Keratinocyte (primary cell): ENCODE results near the gene CX3CR1. TPM values are rescaled to one million over a fixed set of nuclear protein-coding genes. Genes with fewer than 3 reads are reported as not detected.

Source experiments
- DNase-seq: peaks from one replicate; pipeline ENCODE4 v3.0.0-alpha.2; 2011; ENCODE audit warnings: low read depth, missing footprints, low spot score
- FAIRE-seq: peaks from 2 replicates; lab custom pipeline; 2011; peaks lifted over from hg19 to GRCh38; lab: Jason Lieb, UNC
- H2AFZ ChIP-seq: 2 replicates; pipeline ENCODE4 v1.6.0; 2012; ENCODE audit warnings: low read length, control low read depth, inconsistent platforms; ENCODE audit not compliant: control insufficient read depth
- H3K27ac ChIP-seq: 2 replicates; pipeline ENCODE4 v1.5.1; 2011; ENCODE audit warnings: low read length; ENCODE audit not compliant: control insufficient read depth, insufficient read depth
- H3K27me3 ChIP-seq: 3 replicates; pipeline ENCODE4 v1.6.0; 2011; ENCODE audit warnings: low read length; ENCODE audit not compliant: control insufficient read depth, insufficient read depth; ENCODE audit errors: extremely low read depth
- H3K36me3 ChIP-seq, 2 experiments: 2 replicates in 1 of 2; 3 replicates in 1 of 2; pipeline ENCODE4 v1.5.1; 2011; ENCODE audit warnings: low read length in 2 of 2, mild to moderate bottlenecking in 1 of 2; ENCODE audit not compliant: control insufficient read depth in 2 of 2, insufficient read depth in 2 of 2; ENCODE audit errors: extremely low read depth in 1 of 2
- H3K4me1 ChIP-seq: 3 replicates; pipeline ENCODE4 v1.5.1; 2011; ENCODE audit warnings: low read length; ENCODE audit not compliant: control insufficient read depth, insufficient read depth; ENCODE audit errors: extremely low read depth
- H3K4me2 ChIP-seq: 3 replicates; pipeline ENCODE4 v1.6.0; 2011; ENCODE audit warnings: low read depth, low read length; ENCODE audit not compliant: control insufficient read depth, insufficient read depth; ENCODE audit errors: extremely low read depth
- H3K4me3 ChIP-seq, 3 experiments: fragments of 200-600 bp in 1 of 3; sonication (generic) in 1 of 3; 2 replicates in 2 of 3; 3 replicates in 1 of 3; pipeline ENCODE4 v1.5.1; 2011 to 2016; ENCODE audit warnings: low read length in 3 of 3, mild to moderate bottlenecking in 3 of 3, control low read depth in 2 of 3, inconsistent platforms in 1 of 3, low read depth in 1 of 3, mixed read lengths in 1 of 3, mixed run types in 1 of 3, moderate library complexity in 1 of 3; ENCODE audit not compliant: control insufficient read depth in 2 of 3, insufficient read depth in 2 of 3; ENCODE audit errors: extremely low read depth in 1 of 3
- H3K79me2 ChIP-seq: 2 replicates; pipeline ENCODE4 v1.6.0; 2012; ENCODE audit warnings: low read length; ENCODE audit not compliant: control insufficient read depth, insufficient read depth
- H3K9ac ChIP-seq: 3 replicates; pipeline ENCODE4 v1.6.0; 2011; ENCODE audit warnings: low read length; ENCODE audit not compliant: control insufficient read depth, insufficient read depth; ENCODE audit errors: extremely low read depth
- H3K9me1 ChIP-seq: 3 replicates; pipeline ENCODE4 v1.6.0; 2011; ENCODE audit warnings: low read length; ENCODE audit not compliant: control insufficient read depth, insufficient read depth; ENCODE audit errors: extremely low read depth
- H3K9me3 ChIP-seq: 2 replicates; pipeline ENCODE4 v1.5.1; 2012; ENCODE audit warnings: low read depth, low read length; ENCODE audit not compliant: control insufficient read depth
- H4K20me1 ChIP-seq: 3 replicates; pipeline ENCODE4 v1.6.0; 2011; ENCODE audit warnings: low read length; ENCODE audit not compliant: control insufficient read depth, insufficient read depth; ENCODE audit errors: extremely low read depth
- CTCF ChIP-seq, 3 experiments: IDR thresholded peaks in 1 of 3; conservative IDR thresholded peaks in 1 of 3; optimal IDR thresholded peaks in 1 of 3; 2 replicates in 2 of 3; 3 replicates in 1 of 3; pipeline versions ENCODE3 to v1.5.1; 2011; ENCODE audit warnings: low read length in 3 of 3, mild to moderate bottlenecking in 3 of 3, moderate library complexity in 2 of 3, control low read depth in 1 of 3, inconsistent platforms in 1 of 3; ENCODE audit not compliant: insufficient read depth in 2 of 3; ENCODE audit errors: extremely low read depth in 1 of 3
- EZH2 ChIP-seq: IDR thresholded peaks from one replicate; pipeline ENCODE4 v1.6.1; 2012; ENCODE audit warnings: inconsistent platforms, mild to moderate bottlenecking, low read length, moderate library complexity
- dilution Hi-C: fragments of 300-500 bp; cut with MboI; formaldehyde crosslinking; loops from one replicate; pipeline ENCODE4 v1.7.0; 2020; ENCODE audit warnings: low sequenced_read_pairs; ENCODE audit not compliant: extremely low pct_ligation_motif_present
- polyA plus RNA-seq, 5 experiments: library from polyadenylated mRNA; depleted of rRNA in 3 of 5; stranded (reverse) in 3 of 5; stranded (forward) in 1 of 5; unstranded in 1 of 5; fragments of >200 nt; gene quantifications; 1 replicate in 1 of 5; 2 replicates in 3 of 5; 3 replicates in 1 of 5; pipeline versions ENCODE4 v1.2.1 to v1.2.3, GENCODE V29; 2011 to 2012; ENCODE audit warnings: missing spikeins in 2 of 5, low read depth in 1 of 5, low replicate concordance in 1 of 5

CX3CR1 gene
- polyA plus RNA-seq, 1 donor (not counting 4 experiments of a cell fraction or from before 2014, with no cell fraction given) = 0.05 TPM

DNA sequence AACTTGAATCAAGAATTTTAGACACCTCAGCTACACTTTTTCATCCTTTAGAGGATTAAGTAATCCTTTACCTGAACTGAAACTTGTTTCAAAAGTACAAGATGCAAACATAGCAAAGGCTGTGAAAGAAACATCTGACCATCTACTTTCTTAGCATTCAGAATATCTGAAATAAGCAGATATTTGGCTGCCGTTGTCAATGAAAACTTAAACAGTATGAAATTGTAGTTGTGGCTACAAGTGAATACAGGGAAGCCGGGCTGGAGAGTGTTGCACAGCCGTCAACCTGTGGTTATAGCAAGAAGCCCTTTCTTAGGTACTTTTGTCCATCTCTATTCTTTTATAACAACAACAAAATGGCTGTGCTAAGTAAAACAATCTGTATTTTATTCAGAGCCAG lies 6.9 kb upstream of the CX3CR1 start:
- FAIRE-seq = no peak
- no peak overlapping the region for H3K9ac ChIP-seq
- H3K4me3 ChIP-seq = no peak overlapping the region
- H3K27me3 ChIP-seq = no peaks in the 10 kb centered on the region
- no peaks in the 10 kb centered on the region for H3K36me3 ChIP-seq
- H2AFZ ChIP-seq = no peak overlapping the region
- no peak for TF ChIP-seq CTCF (optimal IDR thresholded peaks at IDR 0.05 in 1 of 3, IDR thresholded peaks at IDR 0.05 in 1 of 3, conservative IDR thresholded peaks at IDR 0.05 in 1 of 3; ENCODE audit: extremely low read depth in 1 of 3, insufficient read depth in 2 of 3, low read length in 3 of 3)
- no peak for TF ChIP-seq EZH2
- no peaks in the 10 kb centered on the region for H3K4me1 ChIP-seq
- H4K20me1 ChIP-seq = no peaks in the 10 kb centered on the region
- H3K79me2 ChIP-seq = no peaks in the 10 kb centered on the region
- no peaks in the 10 kb centered on the region for H3K9me1 ChIP-seq
- no peak for DNase-seq
- H3K9me3 ChIP-seq = no peaks in the 10 kb centered on the region
- no peak overlapping the region for H3K4me2 ChIP-seq
- no peak overlapping the region for H3K27ac ChIP-seq
- dilution Hi-C loops = no loop called here

DNA sequence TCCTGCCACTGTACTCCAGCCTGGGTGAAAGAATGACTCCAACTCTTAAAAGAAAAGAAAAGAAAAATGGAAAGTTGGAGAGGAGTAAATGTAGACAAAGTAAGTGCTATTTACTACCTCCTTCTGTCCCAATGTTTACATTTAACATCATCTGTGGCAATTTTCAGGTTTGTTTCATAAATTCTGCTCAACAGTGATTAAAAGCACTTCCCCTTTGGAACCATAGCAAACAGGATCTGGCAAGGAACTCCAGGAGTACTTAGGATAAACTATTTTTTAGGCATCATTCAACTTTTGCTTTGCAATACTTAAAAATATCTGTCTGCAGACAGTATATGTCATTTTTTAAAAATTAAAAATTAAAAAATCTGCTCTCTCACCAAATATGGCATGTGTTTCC lies 5.5 kb upstream of the CX3CR1 start:
- Histone ChIP-seq H4K20me1 (no peaks in the 10 kb centered on the region), H3K4me2 (no peak overlapping the region), H3K27me3 (no peaks in the 10 kb centered on the region), H2AFZ (no peak overlapping the region), H3K36me3 (no peaks in the 10 kb centered on the region), H3K9me1 (no peaks in the 10 kb centered on the region), H3K9ac (no peak overlapping the region), H3K9me3 (no peaks in the 10 kb centered on the region), H3K27ac (no peak overlapping the region), H3K79me2 (no peaks in the 10 kb centered on the region), H3K4me3 (no peak overlapping the region), H3K4me1 (no peaks in the 10 kb centered on the region)
- dilution Hi-C loops = no loop called here
- no peak for DNase-seq
- no peak for FAIRE-seq
- TF ChIP-seq EZH2 (no peak), CTCF (optimal IDR thresholded peaks at IDR 0.05 in 1 of 3, IDR thresholded peaks at IDR 0.05 in 1 of 3, conservative IDR thresholded peaks at IDR 0.05 in 1 of 3; ENCODE audit: extremely low read depth in 1 of 3, insufficient read depth in 2 of 3, low read length in 3 of 3) (no peak)
